NCI-H2081 (cell line): Measurements from ENCODE around the gene FOXO3.

Experiments used
- DNase-seq, 2 experiments: peaks; one replicate each; lab custom pipeline; 2025; lab: John Stamatoyannopoulos, UW

Gene FOXO3

GRCh38 chr6:108576709-108577108, 16.0 kb downstream of the FOXO3 start:
- DNase-seq, result no peak

GRCh38 chr6:108578166-108578565, 17.4 kb downstream of the FOXO3 start:
- DNase-seq, result no peak

GRCh38 chr6:108578595-108579327, 18.0 kb downstream of the FOXO3 start:
- no peak for DNase-seq

GRCh38 chr6:108579328-108579721, 18.6 kb downstream of the FOXO3 start:
- no peak for DNase-seq

- no peak for DNase-seq
These were observed 19.9 kb downstream of the FOXO3 start for GRCh38 chr6:108580646-108581045.

GRCh38 chr6:108581237-108581931, 20.7 kb downstream of the FOXO3 start:
- DNase-seq, result no peak

- no peak for DNase-seq
These were observed 21.3 kb downstream of the FOXO3 start for GRCh38 chr6:108581932-108582475.

GRCh38 chr6:108582618-108583017, 21.9 kb downstream of the FOXO3 start:
- DNase-seq, result no peak

- no peak for DNase-seq
These were observed 23.6 kb downstream of the FOXO3 start for GRCh38 chr6:108584323-108584722.

GRCh38 chr6:108585359-108585758, 24.6 kb downstream of the FOXO3 start:
- no peak for DNase-seq

GRCh38 chr6:108585921-108586536, 25.3 kb downstream of the FOXO3 start:
- no peak for DNase-seq

GRCh38 chr6:108587258-108588059, 26.7 kb downstream of the FOXO3 start:
- DNase-seq, result no peak

- DNase-seq, result no peak
These were observed 27.9 kb downstream of the FOXO3 start for GRCh38 chr6:108588586-108588985.

GRCh38 chr6:108589244-108589791, 28.6 kb downstream of the FOXO3 start:
- no peak for DNase-seq

- DNase-seq, result no peak
These were observed 30.5 kb downstream of the FOXO3 start for GRCh38 chr6:108591040-108591816.

GRCh38 chr6:108592371-108593337, 31.9 kb downstream of the FOXO3 start:
- no peak for DNase-seq

GRCh38 chr6:108594151-108594550, 33.4 kb downstream of the FOXO3 start:
- no peak for DNase-seq

- no peak for DNase-seq
These were observed 33.9 kb downstream of the FOXO3 start for GRCh38 chr6:108594640-108595039.

GRCh38 chr6:108596956-108597355, 36.2 kb downstream of the FOXO3 start:
- DNase-seq, result no peak
